Measurements from ENCODE around the gene CAND1. TPM values are rescaled to one million over a fixed set of nuclear protein-coding genes. Genes with fewer than 3 reads are reported as not detected.

CAND1 gene
- total and polyA plus RNA-seq, 9 of the 15 experiments (the other 6 are each of a cell fraction or from before 2014, with no cell fraction given), result 24.0 to 167 (median 77.5) TPM

DNA sequence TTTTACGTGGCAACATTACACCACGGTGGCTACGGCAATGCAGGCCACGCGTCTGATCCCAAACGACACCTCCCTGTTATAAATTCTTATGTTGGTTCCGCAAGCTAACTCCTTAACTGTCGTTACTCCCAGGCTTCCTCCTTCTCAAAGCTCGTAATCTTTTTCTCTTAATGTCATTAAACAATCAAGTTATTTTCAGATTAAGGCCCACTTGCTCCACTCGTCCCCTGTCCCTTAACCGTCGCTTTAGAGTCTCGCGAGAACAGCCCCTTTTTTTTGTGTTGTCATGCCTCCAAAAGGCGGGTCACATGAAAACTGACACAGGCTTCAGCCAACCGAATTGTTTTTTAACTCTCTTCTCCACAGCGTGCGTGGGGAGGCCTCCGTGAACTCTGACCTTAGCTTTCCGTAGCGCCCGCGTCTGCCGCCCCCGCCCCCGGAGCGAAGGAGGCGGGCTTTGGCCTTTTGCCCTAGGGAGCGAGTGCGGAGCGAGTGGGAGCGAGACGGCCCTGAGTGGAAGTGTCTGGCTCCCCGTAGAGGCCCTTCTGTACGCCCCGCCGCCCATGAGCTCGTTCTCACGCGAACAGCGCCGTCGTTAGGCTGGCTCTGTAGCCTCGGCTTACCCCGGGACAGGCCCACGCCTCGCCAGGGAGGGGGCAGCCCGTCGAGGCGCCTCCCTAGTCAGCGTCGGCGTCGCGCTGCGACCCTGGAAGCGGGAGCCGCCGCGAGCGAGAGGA, at the start of gene CAND1 (continued):
- TF ChIP-seq, protein P1, sequence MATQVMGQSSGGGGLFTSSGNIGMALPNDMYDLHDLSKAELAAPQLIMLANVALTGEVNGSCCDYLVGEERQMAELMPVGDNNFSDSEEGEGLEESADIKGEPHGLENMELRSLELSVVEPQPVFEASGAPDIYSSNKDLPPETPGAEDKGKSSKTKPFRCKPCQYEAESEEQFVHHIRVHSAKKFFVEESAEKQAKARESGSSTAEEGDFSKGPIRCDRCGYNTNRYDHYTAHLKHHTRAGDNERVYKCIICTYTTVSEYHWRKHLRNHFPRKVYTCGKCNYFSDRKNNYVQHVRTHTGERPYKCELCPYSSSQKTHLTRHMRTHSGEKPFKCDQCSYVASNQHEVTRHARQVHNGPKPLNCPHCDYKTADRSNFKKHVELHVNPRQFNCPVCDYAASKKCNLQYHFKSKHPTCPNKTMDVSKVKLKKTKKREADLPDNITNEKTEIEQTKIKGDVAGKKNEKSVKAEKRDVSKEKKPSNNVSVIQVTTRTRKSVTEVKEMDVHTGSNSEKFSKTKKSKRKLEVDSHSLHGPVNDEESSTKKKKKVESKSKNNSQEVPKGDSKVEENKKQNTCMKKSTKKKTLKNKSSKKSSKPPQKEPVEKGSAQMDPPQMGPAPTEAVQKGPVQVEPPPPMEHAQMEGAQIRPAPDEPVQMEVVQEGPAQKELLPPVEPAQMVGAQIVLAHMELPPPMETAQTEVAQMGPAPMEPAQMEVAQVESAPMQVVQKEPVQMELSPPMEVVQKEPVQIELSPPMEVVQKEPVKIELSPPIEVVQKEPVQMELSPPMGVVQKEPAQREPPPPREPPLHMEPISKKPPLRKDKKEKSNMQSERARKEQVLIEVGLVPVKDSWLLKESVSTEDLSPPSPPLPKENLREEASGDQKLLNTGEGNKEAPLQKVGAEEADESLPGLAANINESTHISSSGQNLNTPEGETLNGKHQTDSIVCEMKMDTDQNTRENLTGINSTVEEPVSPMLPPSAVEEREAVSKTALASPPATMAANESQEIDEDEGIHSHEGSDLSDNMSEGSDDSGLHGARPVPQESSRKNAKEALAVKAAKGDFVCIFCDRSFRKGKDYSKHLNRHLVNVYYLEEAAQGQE (IDR thresholded peaks at IDR 0.05; ENCODE audit: borderline replicate concordance), result no peak
- TF ChIP-seq, protein P1 (CRISPR knock-in tag; IDR thresholded peaks at IDR 0.05; ENCODE audit: low read depth), result no peak
- peak; percentile 73; the same call in 1 of the 2 replicates for TF ChIP-seq ZBTB17 (CRISPR knock-in tag; IDR thresholded peaks at IDR 0.05)
- 0 out of 2 replicates have a peak, but pooled peaks have one; percentile 13 for TF ChIP-seq ZFPM2 (CRISPR knock-in tag; IDR thresholded peaks at IDR 0.05)
- TF ChIP-seq ZSCAN29 (IDR thresholded peaks at IDR 0.05), result no peak
- no peak for TF ChIP-seq IFI16 (CRISPR knock-in tag; IDR thresholded peaks at IDR 0.05)
- TF ChIP-seq MEF2D (tag; conservative IDR thresholded peaks at IDR 0.05; ENCODE audit: low read depth), result no peak
- no peak for TF ChIP-seq DEAF1 (CRISPR knock-in tag; IDR thresholded peaks at IDR 0.05)
- TF ChIP-seq ZNF561 (CRISPR knock-in tag; conservative IDR thresholded peaks at IDR 0.05), result no peak
- TF ChIP-seq TSHZ1 (CRISPR knock-in tag; IDR thresholded peaks at IDR 0.05), result no peak
- peak; percentile 92 for TF ChIP-seq RFX1 (IDR thresholded peaks at IDR 0.05)
- TF ChIP-seq ZNF589 (CRISPR knock-in tag; IDR thresholded peaks at IDR 0.05; ENCODE audit: low read depth), result peak; percentile 22; the same call in 1 of the 2 replicates
- TF ChIP-seq CXXC5 (CRISPR knock-in tag; IDR thresholded peaks at IDR 0.05), result peak; percentile 98
- peak; percentile 47; the same call in 1 of the 2 replicates for TF ChIP-seq E2F3 (CRISPR knock-in tag; IDR thresholded peaks at IDR 0.05)
- peak; percentile 85 for TF ChIP-seq MTA1 (IDR thresholded peaks at IDR 0.05; ENCODE audit: borderline replicate concordance)
- no peak for TF ChIP-seq KDM4B (IDR thresholded peaks at IDR 0.05; ENCODE audit: borderline replicate concordance in 2 of 2, low read depth in 1 of 2)

Measured in K562 (cell line).